A673 (cell line): ENCODE measurements around the gene CTU2. TPM values are rescaled to one million over a fixed set of nuclear protein-coding genes. Genes with fewer than 3 reads are reported as not detected.

Experiments used
- BruUV-seq: library from RNA; stranded (reverse); fragments of 400-500 nt; replicated peaks from 2 replicates; lab custom pipeline; 2021; lab: Mats Ljungman, UMichigan
- CTCF ChIA-PET: fragments of 300-600 bp; sonication (Branson Sonifier 250); formaldehyde crosslinking; loops from one replicate; lab custom pipeline; 2022; ENCODE audit warnings: antibody characterized with exemption; lab: Charles Lee
- POLR2A ChIA-PET: fragments of 300-600 bp; sonication (Branson Sonifier 250); formaldehyde crosslinking; loops from one replicate; lab custom pipeline; 2022; ENCODE audit warnings: antibody characterized with exemption; ENCODE audit not compliant: low non-redundant PET; lab: Charles Lee
- DNase-seq: peaks from one replicate; pipeline ENCODE4 v3.0.0-alpha.2; 2015; ENCODE audit warnings: low spot score
- H3K27ac ChIP-seq: fragments of 200-600 bp; sonication (generic); 2 replicates; pipeline ENCODE4 v1.5.1; 2016; ENCODE audit warnings: mixed run types, low read depth, mild to moderate bottlenecking, mixed read lengths, antibody characterized with exemption, low read length; ENCODE audit not compliant: poor library complexity, severe bottlenecking
- H3K27me3 ChIP-seq: fragments of 200-600 bp; sonication (generic); replicated peaks from 2 replicates; pipeline ENCODE4 v1.6.1; 2017; ENCODE audit warnings: mixed run types, low read depth, mild to moderate bottlenecking, mixed read lengths, antibody characterized with exemption, low read length; ENCODE audit not compliant: insufficient read depth, poor library complexity
- H3K36me3 ChIP-seq: fragments of 200-600 bp; sonication (generic); 2 replicates; pipeline ENCODE4 v1.6.1; 2016; ENCODE audit warnings: mixed run types, mild to moderate bottlenecking, mixed read lengths, antibody characterized with exemption, low read length; ENCODE audit not compliant: insufficient read depth, poor library complexity, severe bottlenecking
- H3K4me1 ChIP-seq: fragments of 200-600 bp; sonication (generic); 2 replicates; pipeline ENCODE4 v1.6.1; 2017; ENCODE audit warnings: mixed run types, mild to moderate bottlenecking, mixed read lengths, antibody characterized with exemption, low read length; ENCODE audit not compliant: insufficient read depth, poor library complexity, severe bottlenecking
- H3K4me3 ChIP-seq: fragments of 200-600 bp; sonication (generic); 2 replicates; pipeline ENCODE4 v1.5.1; 2016; ENCODE audit warnings: low read depth, mixed run types, mild to moderate bottlenecking, mixed read lengths, low read length; ENCODE audit not compliant: poor library complexity, severe bottlenecking
- H3K9me3 ChIP-seq: fragments of 200-600 bp; sonication (generic); 2 replicates; pipeline ENCODE4 v1.6.1; 2016; ENCODE audit warnings: mixed run types, low read depth, mild to moderate bottlenecking, mixed read lengths, antibody characterized with exemption, low read length; ENCODE audit not compliant: poor library complexity, severe bottlenecking
- CTCF ChIP-seq: fragments of 300-800, 200-600 bp; sonication (generic); conservative IDR thresholded peaks from 2 replicates; pipeline ENCODE4 v1.5.1; 2017; ENCODE audit warnings: low read depth, mild to moderate bottlenecking, antibody characterized with exemption, low read length, moderate library complexity, mixed read lengths
- EZH2 ChIP-seq: fragments of 200-600 bp; sonication (generic); IDR thresholded peaks from 2 replicates; pipeline ENCODE4 v1.6.1; 2017; ENCODE audit warnings: borderline replicate concordance, low read depth, mild to moderate bottlenecking, mixed read lengths, antibody characterized with exemption, low read length; ENCODE audit not compliant: poor library complexity, severe bottlenecking
- intact Hi-C: fragments of 100-400 bp; cut with micrococcal nuclease; formaldehyde crosslinking; loops from one replicate; pipeline ENCODE4 v1.10.0; 2022; ENCODE audit not compliant: unreplicated experiment
- total RNA-seq: library from RNA; stranded (reverse); gene quantifications from 2 replicates; pipeline ENCODE4 v1.2.3, GENCODE V29; 2021

CTU2 gene
- total RNA-seq, 1 experiment from 2014 or later = 47.5 TPM

GRCh38 chr16:88735616-88736015 lies 29.3 kb downstream of the CTU2 start:
- TF ChIP-seq EZH2 = no peak
- no peak for TF ChIP-seq CTCF
- Histone ChIP-seq H3K27me3 (no peaks in the 10 kb centered on the region), H3K9me3 (no peaks in the 10 kb centered on the region), H3K4me1 (no peaks in the 10 kb centered on the region), H3K36me3 (peaks cover 41% of the 10 kb centered on the region), H3K4me3 (no peak overlapping the region), H3K27ac (no peak overlapping the region)
- CTCF ChIA-PET = no interaction called here
- intact Hi-C loops = loop anchor here (5.0 kb wide), 1 partner anchor 432 kb away; no protein-coding TSS in a partner anchor
- DNase-seq = no peak
- no TSS peak for BruUV-seq
- POLR2A ChIA-PET = no interaction called here

GRCh38 chr16:88736088-88736487 lies 29.8 kb downstream of the CTU2 start:
- DNase-seq = no peak
- peaks cover 38% of the 10 kb centered on the region for H3K36me3 ChIP-seq

GRCh38 chr16:88736496-88736895 lies 30.2 kb downstream of the CTU2 start:
- no peak overlapping the region for H3K27ac ChIP-seq
- H3K36me3 ChIP-seq = peaks cover 38% of the 10 kb centered on the region
- H3K27me3 ChIP-seq = no peaks in the 10 kb centered on the region
- POLR2A ChIA-PET = interaction anchor here (0.5 to 0.7 kb wide), 2 partner anchors 19 to 40 kb away, joined by 4 read pairs; no protein-coding TSS in a partner anchor
- intact Hi-C loops = loop anchor here (5.0 kb wide), 1 partner anchor 431 kb away; no protein-coding TSS in a partner anchor
- H3K4me3 ChIP-seq = no peak overlapping the region
- no TSS peak for BruUV-seq
- H3K4me1 ChIP-seq = no peaks in the 10 kb centered on the region
- no peak for DNase-seq
- TF ChIP-seq EZH2 (no peak), CTCF (no peak)
- H3K9me3 ChIP-seq = no peaks in the 10 kb centered on the region
- CTCF ChIA-PET = interaction anchor here (1.9 kb wide), 1 partner anchor 19 kb away, joined by 9 read pairs; no protein-coding TSS in a partner anchor

More at GRCh38 chr16:88736088-88736487, 29.8 kb downstream of the CTU2 start:
- Histone ChIP-seq H3K9me3 (no peaks in the 10 kb centered on the region), H3K4me1 (no peaks in the 10 kb centered on the region), H3K27ac (no peak overlapping the region), H3K4me3 (no peak overlapping the region), H3K27me3 (no peaks in the 10 kb centered on the region)
- intact Hi-C loops = loop anchor here (5.0 kb wide), 1 partner anchor 431 kb away; no protein-coding TSS in a partner anchor
- TF ChIP-seq CTCF (no peak), EZH2 (no peak)
- POLR2A ChIA-PET = no interaction called here
- CTCF ChIA-PET = interaction anchor here (1.9 kb wide), 1 partner anchor 19 kb away, joined by 9 read pairs; no protein-coding TSS in a partner anchor
- BruUV-seq = no TSS peak
